CD1c-positive myeloid dendritic cell (primary cell): Measurements from ENCODE around the gene EXOSC2.
A peak's percentile ranks its signal among the peaks of the same experiment; 100 is the strongest.
"Not testable (repeated sequence)": the region's sequence is repeated elsewhere in the genome, so short reads cannot be mapped to it uniquely, and the experiment has no call there.

Experiments used
- DNase-seq: peaks from one replicate; pipeline ENCODE4 v3.0.0-alpha.2; 2016; ENCODE audit errors: extremely low spot score

Gene EXOSC2

GRCh38 chr9:130667120-130667435 lies 26.5 kb upstream of the EXOSC2 start:
- DNase-seq = no peak

DNA sequence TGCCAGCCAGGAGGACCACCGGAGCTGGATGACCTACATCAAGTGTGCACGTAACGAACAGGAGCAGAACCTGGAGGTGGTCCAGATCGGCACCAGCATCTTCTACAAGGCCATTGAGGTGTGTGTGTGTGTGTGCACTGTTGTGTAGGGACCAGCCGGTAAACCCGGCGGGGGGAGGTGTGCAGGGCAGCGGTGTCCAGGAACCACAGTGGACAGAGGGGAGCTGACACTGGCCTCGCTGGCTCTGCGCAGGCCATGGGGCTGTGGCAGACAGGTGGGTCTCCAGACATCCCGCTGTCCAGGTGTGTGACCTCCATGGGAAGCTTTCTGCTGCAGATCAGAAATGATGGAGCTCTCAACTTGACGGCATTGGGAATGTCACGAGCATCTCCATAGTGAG lies 25.4 kb upstream of the EXOSC2 start:
- no peak for DNase-seq

DNA sequence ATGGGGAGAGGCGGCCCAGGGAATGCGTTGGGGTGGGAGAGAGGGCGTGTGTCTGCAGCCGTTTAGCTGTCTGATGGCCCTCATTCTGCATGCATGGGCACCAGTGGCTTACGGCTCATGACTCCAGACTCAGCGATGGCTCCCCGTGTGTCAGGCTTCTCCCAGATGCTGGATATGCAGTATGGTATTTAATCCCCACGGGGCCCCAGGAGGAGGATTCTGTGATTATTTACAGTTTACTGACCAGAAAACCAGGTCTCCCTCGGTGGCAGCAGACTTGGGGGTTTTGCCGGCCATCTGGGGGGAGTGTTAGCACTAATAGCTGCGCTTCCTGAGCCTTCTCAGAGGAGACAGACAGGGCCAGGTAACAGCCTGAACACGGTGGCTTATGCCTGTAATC lies 24.9 kb upstream of the EXOSC2 start:
- no peak for DNase-seq

DNA sequence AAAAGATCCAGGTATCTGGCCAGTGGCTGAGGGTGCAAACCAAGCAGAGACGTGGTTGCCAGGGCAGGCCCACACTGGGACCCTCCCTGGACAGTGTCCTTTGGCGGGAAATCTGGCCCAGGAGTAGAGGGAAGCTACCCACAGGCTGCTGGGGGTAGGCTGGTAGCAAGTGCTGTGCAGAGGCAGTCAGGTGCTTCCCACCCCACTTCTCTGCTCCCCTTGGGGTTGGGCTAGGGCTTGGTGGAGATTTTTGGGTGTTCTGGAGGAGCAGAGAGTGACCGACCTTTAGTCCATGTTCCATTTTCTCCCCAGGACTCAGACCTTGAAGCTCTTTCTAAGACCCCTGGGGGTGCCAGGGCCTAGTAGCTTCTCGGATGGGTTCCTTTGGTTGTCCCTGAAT lies 23.6 kb upstream of the EXOSC2 start:
- no peak for DNase-seq

GRCh38 chr9:130670644-130671043 lies 22.9 kb upstream of the EXOSC2 start:
- DNase-seq = no peak

- no peak for DNase-seq
Observed at GRCh38 chr9:130672466-130672865, 21.1 kb upstream of the EXOSC2 start.

GRCh38 chr9:130672933-130673615 lies 20.5 kb upstream of the EXOSC2 start:
- DNase-seq = no peak

DNA sequence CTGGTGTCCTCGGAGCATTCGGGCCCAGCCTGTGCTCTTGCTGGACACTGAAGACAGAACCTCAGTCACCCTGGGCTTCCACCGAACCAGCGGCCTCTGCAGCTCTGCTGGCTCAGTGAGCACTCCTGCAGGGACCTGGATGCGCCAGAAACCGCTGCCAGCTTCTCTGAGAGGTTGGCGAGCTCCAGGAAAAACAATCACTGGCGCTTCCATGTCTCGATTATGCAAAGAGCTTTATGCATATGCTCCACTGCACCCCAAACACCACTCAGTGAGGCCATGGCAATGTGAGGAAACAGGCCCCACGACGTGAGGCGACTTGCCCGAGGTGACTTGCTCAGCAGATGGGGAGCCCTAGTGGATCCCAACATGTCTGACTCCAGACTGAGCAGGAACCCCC lies 18.2 kb upstream of the EXOSC2 start:
- no peak for DNase-seq

DNA sequence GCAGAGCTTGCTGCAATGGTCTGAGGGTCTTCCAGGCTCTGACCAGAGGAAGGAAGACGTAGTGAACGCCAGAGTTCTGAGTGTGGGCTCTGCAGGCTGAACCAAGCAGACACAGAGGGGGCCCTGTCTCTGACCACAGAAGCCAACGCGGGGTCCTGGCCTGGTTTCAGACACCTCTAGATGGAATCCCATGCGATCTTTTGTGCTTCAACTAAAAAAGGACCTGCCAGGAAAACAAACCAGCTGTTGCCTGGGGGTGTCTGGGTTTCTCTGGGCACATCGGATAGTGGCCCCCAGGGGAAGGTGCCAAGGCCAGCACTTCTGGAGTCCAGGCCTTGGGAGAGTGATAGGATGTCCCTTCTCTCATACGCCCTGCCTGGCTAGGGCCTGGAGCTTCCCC lies 16.3 kb upstream of the EXOSC2 start:
- no peak for DNase-seq

GRCh38 chr9:130680836-130681768 lies 12.5 kb upstream of the EXOSC2 start:
- DNase-seq = peak; percentile 91

GRCh38 chr9:130681769-130682420 lies 11.7 kb upstream of the EXOSC2 start:
- DNase-seq = no peak

DNA sequence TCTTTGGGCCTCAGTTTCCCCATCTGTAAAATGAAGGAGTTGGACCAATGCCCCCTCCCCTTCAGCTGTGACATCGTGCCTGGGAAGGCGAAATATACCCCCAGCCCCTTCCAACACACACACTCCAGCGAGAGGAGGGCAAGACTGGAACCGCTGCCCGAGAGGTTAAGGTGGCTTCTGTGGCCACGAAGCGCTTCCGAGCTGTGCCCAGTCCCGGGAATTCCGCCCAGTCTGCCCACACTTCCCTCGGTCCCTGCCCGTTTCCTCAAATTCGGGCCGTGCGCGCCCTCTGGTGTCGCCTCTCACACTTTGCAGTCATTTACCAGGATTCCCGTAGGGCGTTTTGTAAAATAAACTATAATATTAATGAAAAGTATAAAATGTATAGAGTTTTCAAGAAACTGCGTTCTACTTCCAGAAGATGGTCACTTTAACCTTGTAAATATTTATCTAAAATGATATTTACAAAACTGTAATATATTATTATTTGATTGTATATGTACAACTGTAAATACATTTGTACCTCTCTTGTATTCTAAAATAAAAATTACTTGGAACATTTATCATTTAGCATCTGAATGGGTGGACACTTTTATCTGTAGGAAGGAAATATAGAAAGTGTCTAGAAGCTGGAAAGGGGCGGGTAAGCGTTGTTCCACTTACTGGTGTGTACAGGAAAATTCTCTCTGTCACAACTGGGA lies 11.0 kb upstream of the EXOSC2 start:
- peak; percentile 88 for DNase-seq

DNA sequence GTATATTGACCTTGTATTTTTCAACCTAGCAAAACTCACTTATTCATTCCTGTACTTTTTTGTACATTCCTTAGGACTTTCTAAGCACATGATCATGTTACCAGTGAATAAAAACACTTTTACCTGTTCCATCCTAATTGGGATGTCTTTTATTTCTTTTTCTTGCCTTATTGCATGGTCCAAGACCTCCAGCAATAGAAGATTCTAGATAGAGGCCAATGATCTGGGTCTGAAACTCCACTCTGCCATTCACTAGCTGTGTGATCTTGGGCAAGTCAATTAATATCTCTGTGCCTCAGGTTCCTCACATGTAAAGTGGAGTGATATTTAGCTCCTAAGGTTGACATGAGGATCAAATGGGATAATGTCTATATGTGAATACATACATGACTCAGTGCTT lies 8.5 kb upstream of the EXOSC2 start:
- no peak for DNase-seq

DNA sequence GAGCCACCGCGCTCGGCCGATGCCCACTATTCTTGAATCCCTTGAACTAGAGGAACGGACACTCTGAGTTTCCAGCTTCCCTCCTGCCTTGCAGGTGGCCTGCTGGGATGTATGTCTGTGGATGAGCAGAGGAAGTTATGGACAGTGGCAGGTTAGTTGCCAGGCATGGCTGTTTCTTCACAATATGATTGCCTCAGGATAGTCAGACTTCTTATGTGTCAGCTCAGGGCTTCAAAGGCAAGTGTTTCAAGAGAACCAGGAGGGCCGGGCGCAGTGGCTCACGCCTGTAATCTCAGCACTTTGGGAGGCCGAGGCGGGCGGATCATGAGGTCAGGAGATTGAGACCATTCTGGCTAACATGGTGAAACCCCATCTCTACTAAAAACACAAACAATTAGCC lies 7.6 kb upstream of the EXOSC2 start:
- DNase-seq = not testable (repeated sequence)

GRCh38 chr9:130687615-130688014 lies 6.0 kb upstream of the EXOSC2 start:
- no peak for DNase-seq

DNA sequence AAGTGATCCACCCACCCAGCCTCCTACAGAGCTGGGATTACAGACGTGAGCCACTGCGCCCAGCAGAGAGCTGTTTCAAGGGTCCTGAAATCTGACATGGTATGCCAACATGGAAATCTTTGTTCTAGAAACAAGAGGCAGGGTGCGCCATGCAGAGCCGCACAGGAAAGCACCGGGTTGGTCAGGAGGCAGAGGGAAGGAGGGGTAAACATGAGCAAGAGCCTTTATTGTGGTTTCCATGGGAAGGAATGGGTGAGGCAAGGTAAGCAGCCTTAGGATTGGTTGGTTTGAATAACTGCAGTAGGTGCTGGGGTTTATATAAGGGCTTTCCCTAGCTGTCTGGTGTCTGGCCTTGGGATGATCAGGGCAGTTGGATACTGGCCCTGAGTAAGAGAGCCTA lies 5.5 kb upstream of the EXOSC2 start:
- DNase-seq = no peak

DNA sequence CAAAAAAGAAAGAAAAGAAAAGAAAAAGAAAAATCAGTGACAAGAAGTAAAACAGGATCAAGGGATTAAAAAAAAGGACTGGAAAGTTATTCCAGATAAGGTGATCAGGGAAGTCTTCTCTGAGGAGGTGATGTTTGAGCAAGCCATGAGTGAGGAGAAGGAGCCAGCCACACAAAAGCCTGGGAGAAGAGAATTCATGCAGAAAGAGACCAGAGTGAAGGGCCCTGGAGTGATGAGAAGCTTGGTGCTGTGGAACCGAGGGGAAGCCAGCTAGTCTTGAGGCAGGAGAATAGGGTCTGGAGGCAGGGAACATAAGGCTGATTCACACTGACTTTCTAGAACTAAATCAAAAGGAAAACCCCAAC lies 4.0 kb upstream of the EXOSC2 start:
- no peak for DNase-seq

- no peak for DNase-seq
Observed at GRCh38 chr9:130689937-130690700, 3.5 kb upstream of the EXOSC2 start.

- DNase-seq = no peak
Observed at GRCh38 chr9:130692321-130692720, 1.3 kb upstream of the EXOSC2 start.

DNA sequence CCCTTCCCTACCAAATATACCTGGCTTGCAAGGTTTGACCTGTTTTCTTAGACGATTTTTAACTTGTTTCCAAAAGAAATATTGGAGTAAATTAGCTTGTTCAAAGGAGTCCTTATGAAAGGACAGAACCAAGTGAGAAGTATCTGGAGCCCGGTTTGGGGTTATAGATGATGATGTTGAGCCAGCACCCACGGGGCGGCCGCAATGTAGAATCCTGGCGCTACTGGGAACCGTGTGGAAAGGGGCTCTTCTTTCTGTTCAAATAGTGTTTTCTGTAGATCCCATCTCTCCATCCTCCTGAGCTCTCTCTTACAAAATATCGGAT lies 517 bp upstream of the EXOSC2 start:
- no peak for DNase-seq

- no peak for DNase-seq
Observed at GRCh38 chr9:130694205-130694604, 625 bp downstream of the EXOSC2 start.
